GM12801 (cell line): ENCODE data around the gene ZNF280B.

Source experiments
- TF ChIP-seq, protein P1 (sequence below): IDR thresholded peaks from one replicate; pipeline ENCODE4 v1.5.1; 2011; ENCODE audit warnings: control low read depth; ENCODE audit not compliant: insufficient read length; ENCODE audit errors: extremely low read depth

The ZNF280B gene

DNA sequence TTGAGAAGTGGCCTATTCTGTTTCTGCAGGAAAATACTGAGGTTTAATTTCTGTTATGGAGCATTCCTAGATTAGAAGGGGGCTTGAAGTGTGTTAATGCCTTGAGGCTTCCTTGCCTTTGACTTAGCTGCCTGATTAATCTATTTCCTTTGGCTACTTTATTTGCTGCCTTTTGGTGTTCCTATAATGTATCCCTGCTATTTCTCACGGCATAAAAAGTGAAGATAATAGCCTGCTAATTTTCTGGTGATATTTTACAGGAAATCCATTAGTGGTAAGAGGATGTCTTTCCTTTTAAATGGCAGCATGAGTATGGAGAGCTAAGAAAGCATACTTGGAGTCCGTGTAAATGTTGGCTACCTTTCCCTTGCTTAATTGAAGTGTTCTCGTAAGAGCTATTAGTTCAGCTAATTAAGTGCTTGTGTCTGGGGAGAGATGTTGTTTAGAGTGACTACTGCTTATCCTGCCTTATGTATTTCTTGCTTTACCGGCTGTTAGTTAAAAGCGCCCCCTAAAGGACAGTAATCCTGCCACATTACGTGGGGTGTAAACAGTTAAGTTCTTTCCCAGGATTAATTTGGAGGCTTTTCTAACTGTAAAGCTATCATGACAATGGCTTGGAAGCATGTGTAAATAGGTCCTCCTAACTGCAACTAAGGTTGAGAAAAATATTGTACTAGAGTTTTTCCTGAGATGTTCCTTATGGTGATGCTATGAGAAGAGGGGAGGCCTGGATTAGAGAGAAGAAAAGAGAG lies 45.6 kb downstream of the ZNF280B start:
- TF ChIP-seq, protein P1, sequence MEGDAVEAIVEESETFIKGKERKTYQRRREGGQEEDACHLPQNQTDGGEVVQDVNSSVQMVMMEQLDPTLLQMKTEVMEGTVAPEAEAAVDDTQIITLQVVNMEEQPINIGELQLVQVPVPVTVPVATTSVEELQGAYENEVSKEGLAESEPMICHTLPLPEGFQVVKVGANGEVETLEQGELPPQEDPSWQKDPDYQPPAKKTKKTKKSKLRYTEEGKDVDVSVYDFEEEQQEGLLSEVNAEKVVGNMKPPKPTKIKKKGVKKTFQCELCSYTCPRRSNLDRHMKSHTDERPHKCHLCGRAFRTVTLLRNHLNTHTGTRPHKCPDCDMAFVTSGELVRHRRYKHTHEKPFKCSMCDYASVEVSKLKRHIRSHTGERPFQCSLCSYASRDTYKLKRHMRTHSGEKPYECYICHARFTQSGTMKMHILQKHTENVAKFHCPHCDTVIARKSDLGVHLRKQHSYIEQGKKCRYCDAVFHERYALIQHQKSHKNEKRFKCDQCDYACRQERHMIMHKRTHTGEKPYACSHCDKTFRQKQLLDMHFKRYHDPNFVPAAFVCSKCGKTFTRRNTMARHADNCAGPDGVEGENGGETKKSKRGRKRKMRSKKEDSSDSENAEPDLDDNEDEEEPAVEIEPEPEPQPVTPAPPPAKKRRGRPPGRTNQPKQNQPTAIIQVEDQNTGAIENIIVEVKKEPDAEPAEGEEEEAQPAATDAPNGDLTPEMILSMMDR, result no peak

DNA sequence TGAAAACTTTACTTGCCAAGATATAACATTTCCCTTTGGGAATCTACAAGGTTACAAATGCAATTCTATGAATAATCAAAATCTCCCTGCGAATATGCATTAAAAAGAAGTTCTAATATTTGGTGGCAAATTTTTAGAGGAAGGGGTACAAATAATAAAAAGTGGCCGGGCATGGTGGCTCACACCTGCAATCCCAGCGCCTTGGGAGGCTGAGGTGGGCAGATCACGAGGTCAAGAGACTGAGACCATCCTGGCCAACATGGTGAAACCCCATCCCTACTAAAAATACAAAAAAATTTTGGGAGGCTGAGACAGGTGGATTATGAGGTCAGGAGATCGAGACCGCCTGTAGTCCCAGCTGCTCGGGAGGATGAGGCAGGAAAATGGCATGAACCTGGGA lies 47.0 kb downstream of the ZNF280B start:
- TF ChIP-seq, protein P1, result no peak

DNA sequence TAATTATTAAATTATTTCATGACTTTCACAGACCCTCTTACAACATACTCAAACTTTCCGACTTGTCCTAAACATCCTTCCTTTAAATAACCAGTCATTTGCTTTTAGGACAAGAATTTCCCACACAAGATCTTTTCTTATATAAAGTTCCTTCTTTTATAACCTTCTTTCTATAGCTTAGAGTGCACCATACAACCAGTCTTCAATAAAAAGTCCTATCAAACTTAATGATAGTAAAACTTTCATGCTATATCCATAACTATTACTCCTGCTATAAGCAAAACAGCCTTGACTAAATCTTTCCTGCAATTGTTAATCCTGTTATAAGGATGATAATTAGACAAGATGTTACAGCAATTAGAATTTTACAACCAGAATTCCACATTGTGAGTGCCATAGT lies 47.4 kb downstream of the ZNF280B start:
- TF ChIP-seq, protein P1, result no peak

DNA sequence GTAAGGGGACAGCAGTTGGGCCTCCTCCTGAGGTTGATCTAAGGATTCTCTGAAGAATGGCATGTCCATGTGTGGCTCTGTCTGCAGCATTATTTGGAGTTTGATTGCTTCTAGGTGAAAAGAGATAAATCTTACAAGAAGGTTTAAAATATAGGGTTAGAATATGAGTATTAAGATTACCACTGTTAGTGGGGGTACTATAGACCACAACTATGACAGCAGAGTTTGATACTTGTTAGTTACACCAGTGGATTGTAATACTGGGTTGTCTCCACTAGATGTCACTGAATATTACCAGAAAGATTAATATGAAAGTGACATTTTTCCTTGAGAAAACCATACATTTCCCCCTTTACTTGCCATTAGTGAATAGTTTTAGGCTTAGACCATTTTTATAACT lies 47.9 kb downstream of the ZNF280B start:
- TF ChIP-seq, protein P1, result no peak

DNA sequence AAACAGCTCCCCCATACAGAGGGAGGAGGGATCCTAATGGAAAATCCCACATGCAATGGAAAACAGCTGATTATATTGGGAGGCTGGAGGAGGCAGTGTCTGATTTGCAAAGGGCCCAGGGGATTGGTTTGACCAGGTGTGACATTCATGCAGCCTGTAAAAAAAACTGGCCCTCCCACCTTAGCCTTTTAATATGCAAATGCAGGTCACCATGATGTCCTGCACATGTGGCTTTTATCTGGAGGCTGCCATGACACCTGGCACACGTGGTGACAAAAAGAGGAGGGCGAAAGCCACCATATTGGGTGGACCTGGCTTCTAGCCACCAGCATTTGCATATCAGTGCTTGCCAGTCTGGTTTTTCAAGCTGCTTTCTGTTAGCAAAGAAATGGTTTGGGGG lies 48.5 kb downstream of the ZNF280B start:
- TF ChIP-seq, protein P1, result no peak

DNA sequence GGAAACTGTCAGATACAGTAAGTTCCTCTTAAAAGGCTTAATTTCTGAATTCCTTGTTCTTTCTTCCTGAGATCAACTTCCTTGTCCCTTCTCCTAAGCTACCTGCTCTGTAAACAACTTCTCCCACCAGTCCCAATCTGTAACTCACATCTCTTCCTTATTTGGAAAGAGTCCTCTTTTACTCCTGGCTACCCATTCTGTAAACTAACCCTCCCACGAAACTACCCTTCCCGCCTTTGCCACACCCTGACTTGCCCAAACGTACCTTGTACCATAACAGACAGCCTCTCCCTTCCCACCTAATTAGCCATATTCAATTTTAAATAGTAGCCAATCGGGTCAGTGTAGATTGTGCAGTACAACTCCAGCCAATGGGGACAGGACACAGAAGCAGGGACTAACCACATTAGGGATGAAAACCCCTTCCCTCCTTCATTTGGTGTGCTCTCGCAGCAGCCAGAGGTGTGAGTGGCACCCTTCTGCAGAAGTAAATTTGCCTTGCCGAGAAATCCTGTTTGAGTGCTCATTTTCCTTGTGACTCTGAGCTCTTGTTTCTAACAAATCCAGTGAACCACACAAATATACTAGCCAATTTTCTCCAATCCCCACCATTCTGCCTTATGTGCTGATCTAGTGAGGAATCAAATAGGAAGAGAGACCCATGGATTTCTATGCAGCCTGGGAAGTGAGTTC lies 49.5 kb downstream of the ZNF280B start:
- TF ChIP-seq, protein P1, result no peak

DNA sequence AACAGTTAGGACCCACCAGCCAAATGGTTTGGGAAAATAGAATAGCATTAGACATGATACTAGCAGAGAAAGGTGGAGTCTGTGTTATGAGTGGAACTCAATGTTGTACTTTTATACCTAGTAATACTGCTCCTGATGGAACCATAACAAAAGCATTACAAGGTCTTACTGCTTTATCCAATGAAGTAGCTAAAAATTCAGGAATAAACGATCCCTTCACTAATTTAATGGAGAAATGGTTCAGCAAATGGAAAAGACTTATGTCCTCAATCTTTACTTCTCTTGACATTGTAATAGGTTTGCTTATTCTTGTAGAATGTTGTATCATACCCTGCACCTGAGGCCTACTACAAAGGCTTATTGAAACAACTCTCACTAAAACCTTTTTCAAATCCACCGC lies 50.2 kb downstream of the ZNF280B start:
- TF ChIP-seq, protein P1, result no peak
